K562 (cell line): ENCODE data around the gene MOSPD3. TPM values are rescaled to one million over a fixed set of nuclear protein-coding genes. Genes with fewer than 3 reads are reported as not detected.
A peak's percentile ranks its signal among the peaks of the same experiment; 100 is the strongest.

Source experiments
- BRF2 ChIP-seq: IDR thresholded peaks from 3 replicates; pipeline ENCODE4 v1.6.1; 2011; ENCODE audit warnings: borderline replicate concordance, mild to moderate bottlenecking; ENCODE audit not compliant: insufficient read length, insufficient read depth
- MLX ChIP-seq, 2 experiments: fragments of 450-650 bp in 1 of 2; sonication (generic) in 1 of 2; formaldehyde crosslinking; conservative IDR thresholded peaks; 2 replicates each; pipeline versions ENCODE4 v1.4.0 to v1.8.1; 2020 to 2022; ENCODE audit warnings: mild to moderate bottlenecking in 1 of 2, missing genetic modification reagents in 1 of 2
- POLR3G ChIP-seq: IDR thresholded peaks from 2 replicates; pipeline ENCODE4 v1.6.1; 2011; ENCODE audit not compliant: insufficient read length, insufficient replicate concordance; ENCODE audit errors: extremely low read depth
- RCOR1 ChIP-seq, 2 experiments: IDR thresholded peaks; 2 replicates each; pipeline ENCODE4 v1.6.1; 2012; ENCODE audit warnings: low read depth in 2 of 2, low read length in 2 of 2, borderline replicate concordance in 1 of 2, improper control_type of control experiment in 1 of 2
- SREBF2 ChIP-seq: sonication (generic); formaldehyde crosslinking; IDR thresholded peaks from 2 replicates; pipeline ENCODE4 v1.4.0; 2020; ENCODE audit warnings: mild to moderate bottlenecking, missing genetic modification reagents
- TBL1XR1 ChIP-seq, 2 experiments: IDR thresholded peaks; 2 replicates each; pipeline ENCODE4 v1.6.1; 2012; ENCODE audit warnings: improper control_type of control experiment in 2 of 2, low read length in 2 of 2, mild to moderate bottlenecking in 1 of 2
- ZFP1 ChIP-seq: fragments of 450-650 bp; formaldehyde crosslinking; IDR thresholded peaks from 2 replicates; pipeline ENCODE4 v1.4.0; 2020; ENCODE audit warnings: mild to moderate bottlenecking, mixed read lengths
- ZNF592 ChIP-seq: fragments of 450-650 bp; IDR thresholded peaks from 2 replicates; pipeline ENCODE4 v1.6.1; 2017; ENCODE audit warnings: antibody characterized with exemption, mild to moderate bottlenecking
- polyA plus RNA-seq, 8 experiments: library from polyadenylated mRNA; depleted of rRNA in 4 of 8; stranded (reverse) in 5 of 8; unstranded in 3 of 8; fragments of >200 nt; fragmentation: Nextera tagmentation in 2 of 8; fragmentation: Illumina TruSeq in 1 of 8; extraction: Ambion mirVana in 2 of 8; extraction: Trizol in 1 of 8; gene quantifications; 2 replicates each; pipeline versions ENCODE4 v1.2.1 to v1.2.3, GENCODE V29; 2011 to 2014; ENCODE audit warnings: inconsistent platforms in 1 of 8, missing spikeins in 1 of 8
- total RNA-seq, 7 experiments: library from RNA; depleted of rRNA in 6 of 7; stranded (reverse); fragments of >200 nt in 6 of 7; fragmentation: Illumina TruSeq in 2 of 7; extraction: Trizol in 2 of 7; gene quantifications; 2 replicates each; pipeline versions ENCODE4 v1.2.1 to v1.2.3, GENCODE V29; 2011 to 2021; ENCODE audit warnings: low replicate concordance in 1 of 7
- TF ChIP-seq, protein P1 (sequence below): IDR thresholded peaks from 2 replicates; pipeline ENCODE4 v1.6.1; 2012; ENCODE audit warnings: low read depth, low read length, improper control_type of control experiment, borderline replicate concordance
- TF ChIP-seq, protein P2 (sequence below): sonication (generic); formaldehyde crosslinking; IDR thresholded peaks from 2 replicates; pipeline ENCODE4 v1.8.0; 2022; ENCODE audit warnings: mild to moderate bottlenecking, missing genetic modification reagents
- TF ChIP-seq, protein P3 (sequence below), 3 experiments: fragments of 200-800 bp in 1 of 3; sonication (Bioruptor generic) in 1 of 3; sonication (generic) in 1 of 3; formaldehyde crosslinking in 1 of 3; IDR thresholded peaks; 2 replicates each; pipeline versions ENCODE4 v1.6.1 to v1.8.0; 2016 to 2022; ENCODE audit warnings: mild to moderate bottlenecking in 2 of 3, missing compliant biosample characterization in 2 of 3, missing genetic modification characterization in 2 of 3, missing genetic modification reagents in 1 of 3

The MOSPD3 gene
- total and polyA plus RNA-seq, 9 of the 15 experiments (the other 6 are each of a cell fraction or from before 2014, with no cell fraction given) = 1.4 to 32.1 (median 7.3) TPM

- TF ChIP-seq, protein P1, sequence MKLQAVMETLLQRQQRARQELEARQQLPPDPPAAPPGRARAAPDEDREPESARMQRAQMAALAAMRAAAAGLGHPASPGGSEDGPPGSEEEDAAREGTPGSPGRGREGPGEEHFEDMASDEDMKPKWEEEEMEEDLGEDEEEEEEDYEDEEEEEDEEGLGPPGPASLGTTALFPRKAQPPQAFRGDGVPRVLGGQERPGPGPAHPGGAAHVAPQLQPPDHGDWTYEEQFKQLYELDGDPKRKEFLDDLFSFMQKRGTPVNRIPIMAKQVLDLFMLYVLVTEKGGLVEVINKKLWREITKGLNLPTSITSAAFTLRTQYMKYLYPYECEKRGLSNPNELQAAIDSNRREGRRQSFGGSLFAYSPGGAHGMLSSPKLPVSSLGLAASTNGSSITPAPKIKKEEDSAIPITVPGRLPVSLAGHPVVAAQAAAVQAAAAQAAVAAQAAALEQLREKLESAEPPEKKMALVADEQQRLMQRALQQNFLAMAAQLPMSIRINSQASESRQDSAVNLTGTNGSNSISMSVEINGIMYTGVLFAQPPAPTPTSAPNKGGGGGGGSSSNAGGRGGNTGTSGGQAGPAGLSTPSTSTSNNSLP = no peak
- TF ChIP-seq POLR3G (no peak), ZNF592 (no peak), SREBF2 (CRISPR knock-in tag) (no peak), BRF2 (no peak), RCOR1 (IDR thresholded peaks at IDR 0.05; ENCODE audit: borderline replicate concordance in 1 of 2, low read depth in 2 of 2, low read length in 2 of 2) (no peak), TBL1XR1 (IDR thresholded peaks at IDR 0.05; ENCODE audit: low read length in 2 of 2) (no peak), MLX (CRISPR knock-in tag; conservative IDR thresholded peaks at IDR 0.05) (no peak), ZFP1 (CRISPR knock-in tag) (no peak)
- TF ChIP-seq, protein P2, sequence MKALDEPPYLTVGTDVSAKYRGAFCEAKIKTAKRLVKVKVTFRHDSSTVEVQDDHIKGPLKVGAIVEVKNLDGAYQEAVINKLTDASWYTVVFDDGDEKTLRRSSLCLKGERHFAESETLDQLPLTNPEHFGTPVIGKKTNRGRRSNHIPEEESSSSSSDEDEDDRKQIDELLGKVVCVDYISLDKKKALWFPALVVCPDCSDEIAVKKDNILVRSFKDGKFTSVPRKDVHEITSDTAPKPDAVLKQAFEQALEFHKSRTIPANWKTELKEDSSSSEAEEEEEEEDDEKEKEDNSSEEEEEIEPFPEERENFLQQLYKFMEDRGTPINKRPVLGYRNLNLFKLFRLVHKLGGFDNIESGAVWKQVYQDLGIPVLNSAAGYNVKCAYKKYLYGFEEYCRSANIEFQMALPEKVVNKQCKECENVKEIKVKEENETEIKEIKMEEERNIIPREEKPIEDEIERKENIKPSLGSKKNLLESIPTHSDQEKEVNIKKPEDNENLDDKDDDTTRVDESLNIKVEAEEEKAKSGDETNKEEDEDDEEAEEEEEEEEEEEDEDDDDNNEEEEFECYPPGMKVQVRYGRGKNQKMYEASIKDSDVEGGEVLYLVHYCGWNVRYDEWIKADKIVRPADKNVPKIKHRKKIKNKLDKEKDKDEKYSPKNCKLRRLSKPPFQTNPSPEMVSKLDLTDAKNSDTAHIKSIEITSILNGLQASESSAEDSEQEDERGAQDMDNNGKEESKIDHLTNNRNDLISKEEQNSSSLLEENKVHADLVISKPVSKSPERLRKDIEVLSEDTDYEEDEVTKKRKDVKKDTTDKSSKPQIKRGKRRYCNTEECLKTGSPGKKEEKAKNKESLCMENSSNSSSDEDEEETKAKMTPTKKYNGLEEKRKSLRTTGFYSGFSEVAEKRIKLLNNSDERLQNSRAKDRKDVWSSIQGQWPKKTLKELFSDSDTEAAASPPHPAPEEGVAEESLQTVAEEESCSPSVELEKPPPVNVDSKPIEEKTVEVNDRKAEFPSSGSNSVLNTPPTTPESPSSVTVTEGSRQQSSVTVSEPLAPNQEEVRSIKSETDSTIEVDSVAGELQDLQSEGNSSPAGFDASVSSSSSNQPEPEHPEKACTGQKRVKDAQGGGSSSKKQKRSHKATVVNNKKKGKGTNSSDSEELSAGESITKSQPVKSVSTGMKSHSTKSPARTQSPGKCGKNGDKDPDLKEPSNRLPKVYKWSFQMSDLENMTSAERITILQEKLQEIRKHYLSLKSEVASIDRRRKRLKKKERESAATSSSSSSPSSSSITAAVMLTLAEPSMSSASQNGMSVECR = 0 out of 2 replicates have a peak, but pooled peaks have one; percentile 20
- TF ChIP-seq, protein P3, sequence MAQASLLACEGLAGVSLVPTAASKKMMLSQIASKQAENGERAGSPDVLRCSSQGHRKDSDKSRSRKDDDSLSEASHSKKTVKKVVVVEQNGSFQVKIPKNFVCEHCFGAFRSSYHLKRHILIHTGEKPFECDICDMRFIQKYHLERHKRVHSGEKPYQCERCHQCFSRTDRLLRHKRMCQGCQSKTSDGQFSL (CRISPR knock-in tag; IDR thresholded peaks at IDR 0.05) = no peak
- TF ChIP-seq, protein P3 (tag; IDR thresholded peaks at IDR 0.05) = no peak
Observed at GRCh38 chr7:100626530-100627237, 14.3 kb downstream of the MOSPD3 start (continued).
